Rectal smooth muscle tissue (tissue), 1 donor: Measurements from ENCODE around the gene RAD18.

Experiments
- H3K27ac ChIP-seq: one replicate; pipeline ENCODE4 v1.7.0; 2013; ENCODE audit warnings: low read depth, low read length, inconsistent platforms
- H3K27me3 ChIP-seq: one replicate; pipeline ENCODE4 v1.7.0; 2013; ENCODE audit warnings: low read length; ENCODE audit not compliant: control insufficient read depth, insufficient read depth
- H3K36me3 ChIP-seq: one replicate; pipeline ENCODE4 v1.7.0; 2013; ENCODE audit warnings: low read length; ENCODE audit not compliant: control insufficient read depth, insufficient read depth
- H3K4me1 ChIP-seq: one replicate; pipeline ENCODE4 v1.7.0; 2013; ENCODE audit warnings: low read length; ENCODE audit not compliant: control insufficient read depth, insufficient read depth
- H3K4me3 ChIP-seq: one replicate; pipeline ENCODE4 v1.7.0; 2013; ENCODE audit warnings: low read length
- H3K9ac ChIP-seq: one replicate; pipeline ENCODE4 v1.7.0; 2013; ENCODE audit warnings: low read length

The RAD18 gene

DNA sequence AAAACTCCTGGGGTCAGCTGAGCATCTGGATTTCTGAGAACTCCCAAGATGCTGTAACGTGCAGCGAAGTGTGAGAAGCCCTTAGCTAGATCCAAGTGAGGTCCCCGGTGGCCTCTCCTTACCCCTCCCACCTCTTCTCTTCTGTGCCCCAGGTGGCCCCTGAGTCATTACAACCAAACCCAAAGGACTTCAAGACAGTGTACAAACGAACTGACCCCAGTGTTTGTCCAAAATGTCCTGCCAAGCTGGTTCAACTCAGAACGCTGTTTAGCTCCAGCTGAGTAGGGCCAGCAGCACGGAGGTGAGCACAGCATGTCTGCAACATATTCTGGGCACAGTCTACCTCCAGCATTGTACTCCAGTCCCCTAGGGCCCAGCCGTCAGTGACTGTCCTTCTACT, 119.9 kb downstream of the RAD18 start:
- Histone ChIP-seq H3K36me3 (no peaks in the 10 kb centered on the region), H3K9ac (no peak overlapping the region)

DNA sequence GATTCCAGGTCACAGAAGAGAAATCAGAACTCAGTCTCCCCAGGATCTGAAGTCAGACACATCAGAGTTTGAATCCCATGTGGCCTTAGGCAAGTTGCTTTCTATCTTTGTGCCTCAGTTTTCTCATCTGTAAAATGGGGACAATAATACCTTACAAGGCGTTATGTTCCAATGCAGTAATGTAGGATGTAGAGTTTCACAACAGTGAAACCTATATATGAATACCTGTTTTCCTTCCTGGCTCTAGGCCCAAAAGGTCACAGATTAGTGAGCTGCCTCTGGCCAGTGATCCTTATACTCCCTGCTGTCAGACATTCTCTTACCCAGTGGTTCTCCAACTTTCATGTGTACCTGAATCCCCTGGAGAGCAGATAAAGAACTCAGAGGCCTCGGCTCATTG, 121.0 kb downstream of the RAD18 start:
- Histone ChIP-seq H3K27me3 (no peaks in the 10 kb centered on the region), H3K27ac (no peak overlapping the region), H3K36me3 (no peaks in the 10 kb centered on the region), H3K4me1 (no peaks in the 10 kb centered on the region), H3K9ac (no peak overlapping the region), H3K4me3 (no peak overlapping the region)

More for the DNA sequence above, 119.9 kb downstream of the RAD18 start:
- no peak overlapping the region for H3K4me3 ChIP-seq
- H3K27me3 ChIP-seq, result no peaks in the 10 kb centered on the region
- no peaks in the 10 kb centered on the region for H3K4me1 ChIP-seq
- H3K27ac ChIP-seq, result no peak overlapping the region

DNA sequence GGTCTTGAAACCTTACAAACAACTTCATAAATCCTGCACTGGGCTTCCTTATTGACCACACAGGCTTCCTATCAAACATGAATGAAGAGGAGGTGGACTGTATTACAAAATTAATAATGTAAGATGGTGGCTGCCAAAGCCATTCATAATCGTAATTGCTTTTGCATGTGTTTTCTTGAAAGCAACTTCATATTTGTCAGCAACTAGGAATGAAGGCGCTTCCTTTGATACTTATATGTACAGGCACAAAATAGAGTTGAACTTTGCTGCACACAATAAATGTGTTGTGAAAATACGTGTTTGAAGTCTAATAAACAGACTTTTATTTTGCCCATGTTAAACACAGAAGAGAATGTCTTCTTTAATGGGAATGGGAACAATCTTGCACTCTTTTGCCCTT, 121.8 kb downstream of the RAD18 start:
- Histone ChIP-seq H3K4me1 (no peaks in the 10 kb centered on the region), H3K27ac (no peak overlapping the region), H3K36me3 (no peaks in the 10 kb centered on the region), H3K27me3 (no peaks in the 10 kb centered on the region), H3K4me3 (no peak overlapping the region), H3K9ac (no peak overlapping the region)

DNA sequence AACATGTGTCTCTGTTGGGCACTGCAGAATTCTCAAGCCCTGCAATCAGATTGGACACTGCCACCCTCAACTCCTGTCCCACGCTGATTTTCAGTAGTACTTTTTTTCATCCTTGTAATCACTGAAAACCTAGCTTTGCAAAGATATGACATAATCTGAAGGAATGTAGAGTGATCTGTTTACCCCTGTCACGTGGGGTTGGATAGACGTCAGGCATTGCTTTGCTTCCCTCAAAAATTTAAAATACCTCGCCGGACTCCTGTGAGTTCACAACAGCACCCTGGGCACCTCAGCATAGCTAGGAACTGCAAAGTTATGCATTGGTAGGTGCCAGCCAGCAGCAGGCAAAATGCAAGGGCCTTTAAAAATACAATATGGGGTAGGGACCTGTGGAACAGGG, 122.7 kb downstream of the RAD18 start:
- H3K4me1 ChIP-seq, result no peaks in the 10 kb centered on the region
- H3K36me3 ChIP-seq, result no peaks in the 10 kb centered on the region
- H3K9ac ChIP-seq, result no peak overlapping the region
- H3K27ac ChIP-seq, result no peak overlapping the region
- H3K4me3 ChIP-seq, result no peak overlapping the region
- no peaks in the 10 kb centered on the region for H3K27me3 ChIP-seq

DNA sequence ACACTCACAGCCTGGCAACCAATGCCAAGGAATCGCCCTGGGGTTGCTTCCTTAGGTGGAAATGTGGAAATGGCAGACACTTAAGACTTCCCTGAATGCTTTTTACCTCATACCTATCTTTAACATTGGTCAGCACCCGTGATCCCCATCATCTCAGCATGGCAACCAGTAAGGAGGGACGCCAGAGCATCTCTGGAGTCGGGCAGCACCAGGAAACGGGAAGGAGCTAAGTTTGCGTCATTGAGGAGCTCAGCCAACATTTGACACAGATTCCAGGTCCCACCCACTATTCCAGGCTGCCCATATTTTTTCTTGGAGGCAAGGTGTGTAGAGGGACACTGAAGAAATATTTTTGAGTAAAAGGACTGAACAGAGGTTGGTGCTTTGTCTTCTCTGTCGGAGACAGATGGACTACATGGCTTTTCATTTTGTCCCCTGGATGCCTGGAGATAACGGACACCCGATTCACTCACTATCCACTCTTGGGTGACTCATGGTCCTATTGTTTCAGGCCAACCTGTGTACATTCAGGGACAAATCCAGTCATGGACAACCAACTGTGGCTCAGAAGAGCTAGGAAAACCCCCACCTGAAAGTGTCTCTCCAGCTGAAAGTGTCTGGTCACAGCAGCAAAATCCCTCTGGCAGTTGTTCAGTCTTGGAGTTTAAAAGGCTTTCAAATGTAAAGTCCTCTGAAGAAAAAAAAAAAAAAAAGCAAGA, 123.5 kb downstream of the RAD18 start:
- no peak overlapping the region for H3K9ac ChIP-seq
- H3K27ac ChIP-seq, result no peak overlapping the region
- H3K4me1 ChIP-seq, result no peaks in the 10 kb centered on the region

DNA sequence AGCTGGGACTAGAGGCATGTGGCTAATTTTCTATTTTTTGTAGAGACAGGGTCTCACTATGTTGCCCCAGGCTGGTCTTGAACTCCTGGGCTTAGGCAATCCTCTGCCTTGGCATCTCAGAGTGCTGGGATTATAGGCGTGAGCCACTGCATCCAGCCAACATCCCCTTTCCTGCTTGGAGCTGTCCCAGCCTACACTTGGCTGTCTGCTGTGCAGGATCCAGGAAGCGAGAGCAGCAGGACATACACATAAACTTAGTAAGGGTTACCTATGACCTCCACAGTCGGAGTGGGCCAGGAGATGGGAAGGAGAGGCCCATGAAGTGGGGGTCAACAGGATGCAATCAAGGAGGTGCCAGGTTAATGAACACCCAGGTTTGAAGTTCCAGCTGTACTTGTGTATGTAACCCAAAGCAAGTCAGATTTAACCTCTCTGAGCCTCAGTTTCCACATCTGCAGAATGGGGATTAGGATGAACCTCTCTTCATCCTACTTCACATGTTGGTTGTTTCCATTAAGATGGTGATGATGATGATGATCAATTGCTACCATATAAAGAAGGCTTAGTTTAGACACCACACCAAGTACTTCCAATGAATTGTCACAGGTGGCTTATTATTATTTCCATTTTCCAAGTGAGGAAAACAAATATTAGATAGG, 124.4 kb downstream of the RAD18 start:
- no peak overlapping the region for H3K4me3 ChIP-seq
- no peak overlapping the region for H3K27ac ChIP-seq
- no peak overlapping the region for H3K9ac ChIP-seq

More for the DNA sequence above, 123.5 kb downstream of the RAD18 start:
- no peaks in the 10 kb centered on the region for H3K36me3 ChIP-seq
- no peaks in the 10 kb centered on the region for H3K27me3 ChIP-seq
- H3K4me3 ChIP-seq, result no peak overlapping the region

DNA sequence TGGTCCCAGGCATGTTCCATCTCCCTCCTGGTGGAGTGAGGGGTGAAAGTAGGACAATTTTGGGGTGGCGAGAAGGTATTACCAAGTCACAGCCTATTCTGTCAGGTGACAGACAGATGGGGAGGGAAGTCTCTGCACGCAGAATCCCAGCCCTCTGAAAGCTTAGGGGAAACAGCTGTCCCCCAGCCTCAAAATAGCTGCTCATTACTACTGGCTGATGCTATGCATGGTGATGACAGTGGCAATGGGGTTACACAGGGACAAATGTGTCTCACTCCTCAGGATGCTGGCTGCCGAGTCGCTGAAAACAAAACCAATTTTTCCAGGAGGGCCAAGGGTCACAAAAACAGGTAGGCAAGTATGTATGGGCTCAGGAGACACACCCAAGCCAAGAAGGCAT, 125.0 kb downstream of the RAD18 start:
- H3K27ac ChIP-seq, result no peak overlapping the region
- H3K27me3 ChIP-seq, result no peaks in the 10 kb centered on the region
- no peak overlapping the region for H3K9ac ChIP-seq
- H3K4me1 ChIP-seq, result no peaks in the 10 kb centered on the region
- H3K4me3 ChIP-seq, result no peak overlapping the region
- H3K36me3 ChIP-seq, result no peaks in the 10 kb centered on the region

More for the DNA sequence above, 124.4 kb downstream of the RAD18 start:
- no peaks in the 10 kb centered on the region for H3K27me3 ChIP-seq
- H3K36me3 ChIP-seq, result no peaks in the 10 kb centered on the region
- H3K4me1 ChIP-seq, result no peaks in the 10 kb centered on the region

DNA sequence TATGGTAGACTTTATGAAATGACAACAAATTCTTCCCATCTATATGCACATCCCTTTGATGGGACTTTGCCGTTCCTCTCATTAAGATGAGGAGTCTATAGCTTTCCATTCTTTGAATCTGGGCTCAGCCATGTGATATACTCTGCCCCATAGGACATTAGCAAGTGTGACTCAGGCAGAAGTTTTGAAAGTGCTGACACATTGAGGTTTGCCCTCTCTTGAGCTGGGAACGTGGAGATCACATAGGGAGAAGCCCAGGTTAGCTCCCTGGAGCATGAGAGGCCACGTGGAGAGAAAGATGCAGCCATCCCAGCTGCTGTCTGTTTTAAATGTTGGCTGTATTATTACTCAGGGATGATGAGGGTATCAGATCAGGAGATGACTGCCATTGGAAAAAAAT, 126.1 kb downstream of the RAD18 start:
- H3K27me3 ChIP-seq, result no peaks in the 10 kb centered on the region
- no peaks in the 10 kb centered on the region for H3K4me1 ChIP-seq
- no peak overlapping the region for H3K9ac ChIP-seq
- H3K4me3 ChIP-seq, result no peak overlapping the region
- no peak overlapping the region for H3K27ac ChIP-seq
- no peaks in the 10 kb centered on the region for H3K36me3 ChIP-seq

DNA sequence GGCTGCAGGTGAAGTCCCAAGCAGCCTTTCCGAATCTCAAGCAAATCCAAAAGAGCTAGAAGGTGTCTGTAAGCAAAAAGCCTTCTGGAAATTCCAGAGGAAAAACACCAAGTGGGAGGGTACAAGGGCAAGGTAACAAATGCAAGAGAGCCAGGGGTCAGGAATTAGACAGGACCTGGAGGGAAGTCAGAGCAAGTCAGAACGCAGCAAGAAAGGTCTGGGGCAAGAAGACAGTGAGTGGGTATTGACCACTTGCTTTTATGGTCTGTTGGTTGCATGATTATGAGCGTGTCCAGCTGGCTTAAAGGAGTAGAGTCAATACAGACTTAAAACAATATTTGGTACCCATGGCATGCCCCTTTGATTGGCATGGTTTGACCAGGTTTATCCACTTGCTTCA, 127.2 kb downstream of the RAD18 start:
- no peaks in the 10 kb centered on the region for H3K27me3 ChIP-seq
- H3K9ac ChIP-seq, result no peak overlapping the region
- H3K4me3 ChIP-seq, result no peak overlapping the region
- H3K27ac ChIP-seq, result no peak overlapping the region
- H3K4me1 ChIP-seq, result no peaks in the 10 kb centered on the region
- no peaks in the 10 kb centered on the region for H3K36me3 ChIP-seq

DNA sequence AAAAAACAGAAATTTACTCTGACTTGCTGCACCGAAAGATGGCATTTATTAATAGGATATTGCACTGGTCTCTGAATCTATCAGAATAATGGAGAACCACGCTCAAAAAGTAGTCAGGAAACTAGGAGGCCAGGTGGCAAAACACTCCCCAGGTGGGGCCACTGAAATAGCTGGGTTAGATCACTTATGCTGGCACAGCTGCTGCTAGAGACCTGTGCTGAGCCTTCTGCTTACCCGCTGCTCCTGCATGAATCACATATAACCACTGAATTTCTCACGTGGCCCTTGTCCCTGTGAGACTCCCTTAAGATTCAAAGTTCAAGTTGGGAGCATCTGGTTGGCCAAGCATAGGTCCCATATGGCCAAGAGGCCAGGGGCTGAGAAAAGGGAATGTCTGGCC, 127.9 kb downstream of the RAD18 start:
- Histone ChIP-seq H3K27me3 (no peaks in the 10 kb centered on the region), H3K36me3 (no peaks in the 10 kb centered on the region), H3K4me3 (no peak overlapping the region), H3K4me1 (no peaks in the 10 kb centered on the region), H3K27ac (no peak overlapping the region), H3K9ac (no peak overlapping the region)

DNA sequence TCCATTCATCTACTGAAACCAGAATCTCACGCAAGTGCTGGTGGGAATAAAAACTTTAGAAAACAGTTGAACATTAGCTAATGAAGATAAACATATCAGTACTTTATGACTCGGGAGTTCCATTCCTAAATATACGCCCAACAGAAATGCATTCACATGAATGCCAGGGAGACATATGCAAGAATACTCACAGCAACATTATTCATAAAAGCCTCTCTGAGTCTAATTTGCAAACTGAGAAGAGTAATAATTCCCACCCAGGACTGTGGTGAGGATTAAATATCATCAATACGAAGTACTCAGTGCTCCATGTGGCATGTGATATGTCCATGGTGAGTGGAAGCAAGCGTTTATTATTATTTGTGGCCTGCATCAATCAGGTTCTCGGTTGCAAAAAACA, 128.3 kb downstream of the RAD18 start:
- H3K4me1 ChIP-seq, result no peaks in the 10 kb centered on the region
- H3K36me3 ChIP-seq, result no peaks in the 10 kb centered on the region
- no peaks in the 10 kb centered on the region for H3K27me3 ChIP-seq
- H3K9ac ChIP-seq, result no peak overlapping the region
- H3K27ac ChIP-seq, result no peak overlapping the region
- no peak overlapping the region for H3K4me3 ChIP-seq

DNA sequence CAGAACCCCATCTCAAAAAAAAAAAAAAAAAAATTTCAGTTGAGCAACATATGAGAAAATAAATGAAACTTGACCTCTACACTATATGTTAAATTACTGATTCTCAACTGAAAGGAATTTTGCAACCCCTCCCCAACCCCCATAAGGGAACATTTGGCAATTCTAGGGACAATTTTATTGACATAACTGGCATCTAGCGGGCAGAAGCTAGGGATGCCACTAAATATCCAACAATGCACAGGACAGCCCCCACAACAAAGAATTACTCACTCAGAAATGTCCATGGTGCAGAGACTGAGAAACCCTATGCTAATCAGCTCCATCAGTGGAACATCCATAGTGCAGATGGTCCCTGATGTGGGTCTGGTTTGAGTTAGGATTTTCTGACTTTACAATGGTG, 135.6 kb downstream of the RAD18 start:
- no peak overlapping the region for H3K27ac ChIP-seq
- H3K27me3 ChIP-seq, result no peaks in the 10 kb centered on the region
- no peak overlapping the region for H3K4me3 ChIP-seq
- H3K4me1 ChIP-seq, result no peaks in the 10 kb centered on the region
- no peak overlapping the region for H3K9ac ChIP-seq
- no peaks in the 10 kb centered on the region for H3K36me3 ChIP-seq
